OCI-LY1 (cell line): ENCODE measurements around the gene SNED1.

Source experiments
- H2AFZ ChIP-seq: fragments of 200-600 bp; sonication (generic), shearing (Covaris generic); 2 replicates; pipeline ENCODE4 v1.6.0; 2014; ENCODE audit warnings: antibody characterized with exemption, mild to moderate bottlenecking, low read length
- H3F3A ChIP-seq: fragments of 200-600 bp; sonication (generic), shearing (Covaris generic); 2 replicates; pipeline ENCODE4 v1.6.0; 2014; ENCODE audit warnings: mild to moderate bottlenecking, antibody characterized with exemption, low read length, moderate library complexity; ENCODE audit not compliant: insufficient read depth
- H3K27ac ChIP-seq: fragments of 200-600 bp; sonication (generic); 2 replicates; pipeline ENCODE4 v1.5.1; 2014; ENCODE audit warnings: low read length, mixed run types, mild to moderate bottlenecking, low read depth; ENCODE audit not compliant: poor library complexity, severe bottlenecking
- H3K27me3 ChIP-seq: fragments of 200-600 bp; sonication (generic); 2 replicates; pipeline ENCODE4 v1.6.0; 2014; ENCODE audit warnings: antibody characterized with exemption, mild to moderate bottlenecking, low read length, moderate library complexity; ENCODE audit not compliant: insufficient read depth
- H3K36me3 ChIP-seq: fragments of 200-600 bp; sonication (generic); 2 replicates; pipeline ENCODE4 v1.6.1; 2014; ENCODE audit warnings: mild to moderate bottlenecking, antibody characterized with exemption, low read length, moderate library complexity, mixed read lengths; ENCODE audit not compliant: insufficient read depth
- H3K4me1 ChIP-seq: fragments of 200-600 bp; sonication (generic); 2 replicates; pipeline ENCODE4 v1.5.1; 2014; ENCODE audit warnings: mild to moderate bottlenecking, low read length, moderate library complexity; ENCODE audit not compliant: insufficient read depth, severe bottlenecking
- H3K4me2 ChIP-seq: fragments of 200-600 bp; sonication (generic), shearing (Covaris generic); 2 replicates; pipeline ENCODE4 v1.6.1; 2014; ENCODE audit warnings: low read length
- H3K4me3 ChIP-seq: fragments of 200-600 bp; sonication (generic); 2 replicates; pipeline ENCODE4 v1.5.1; 2014; ENCODE audit warnings: low read length, low read depth, mild to moderate bottlenecking, mixed read lengths; ENCODE audit not compliant: poor library complexity, severe bottlenecking
- H3K79me2 ChIP-seq: fragments of 200-600 bp; shearing (Covaris generic); 2 replicates; pipeline ENCODE4 v1.6.1; 2016; ENCODE audit warnings: mixed run types, low read length, mixed read lengths; ENCODE audit not compliant: insufficient read depth
- H3K9ac ChIP-seq: fragments of 200-600 bp; sonication (generic), shearing (Covaris generic); 2 replicates; pipeline ENCODE4 v1.6.1; 2014; ENCODE audit warnings: mild to moderate bottlenecking, low read length, mixed read lengths
- H3K9me2 ChIP-seq: fragments of 200-600 bp; sonication (generic), shearing (Covaris generic); 2 replicates; pipeline ENCODE4 v1.6.1; 2014; ENCODE audit warnings: low read depth, mild to moderate bottlenecking, low read length, mixed read lengths
- H3K9me3 ChIP-seq: fragments of 200-600 bp; shearing (Covaris generic); 2 replicates; pipeline ENCODE4 v1.6.1; 2014; ENCODE audit warnings: low read length, mixed read lengths
- H4K20me1 ChIP-seq: fragments of 200-600 bp; sonication (generic), shearing (Covaris generic); 2 replicates; pipeline ENCODE4 v1.6.0; 2016; ENCODE audit warnings: mild to moderate bottlenecking, low read length; ENCODE audit not compliant: insufficient read depth
- CTCF ChIP-seq: fragments of 200-600 bp; sonication (generic), shearing (Covaris generic); IDR thresholded peaks from 2 replicates; pipeline ENCODE4 v1.5.1; 2017; ENCODE audit warnings: mild to moderate bottlenecking, antibody characterized with exemption, low read length, moderate library complexity, mixed read lengths
- EZH2 ChIP-seq: fragments of 200-600 bp; sonication (generic), shearing (Covaris generic); IDR thresholded peaks from 2 replicates; pipeline ENCODE4 v1.8.0; 2017; ENCODE audit warnings: borderline replicate concordance, mixed run types, mild to moderate bottlenecking, antibody characterized with exemption, low read length, moderate library complexity, mixed read lengths

The SNED1 gene

GRCh38 chr2:241138471-241138870 lies 140.1 kb downstream of the SNED1 start:
- Histone ChIP-seq H3K4me2 (no peak overlapping the region), H3K27ac (no peak overlapping the region), H3K4me3 (no peak overlapping the region), H3K36me3 (peaks cover 71% of the 10 kb centered on the region), H4K20me1 (no peaks in the 10 kb centered on the region), H2AFZ (no peak overlapping the region), H3F3A (no peaks in the 10 kb centered on the region), H3K4me1 (no peaks in the 10 kb centered on the region), H3K79me2 (no peaks in the 10 kb centered on the region), H3K9me3 (no peaks in the 10 kb centered on the region), H3K27me3 (no peaks in the 10 kb centered on the region), H3K9me2 (no peaks in the 10 kb centered on the region), H3K9ac (no peak overlapping the region)
- no peak for TF ChIP-seq EZH2
- no peak for TF ChIP-seq CTCF

- H3K27ac ChIP-seq: no peak overlapping the region
- H3K27me3 ChIP-seq: no peaks in the 10 kb centered on the region
- no peak overlapping the region for H2AFZ ChIP-seq
- H3K9me2 ChIP-seq: no peaks in the 10 kb centered on the region
- H3K79me2 ChIP-seq: no peaks in the 10 kb centered on the region
- no peaks in the 10 kb centered on the region for H3F3A ChIP-seq
- H3K9ac ChIP-seq: no peak overlapping the region
- TF ChIP-seq CTCF (no peak), EZH2 (no peak)
- H3K4me2 ChIP-seq: no peak overlapping the region
- H3K36me3 ChIP-seq: peaks cover 73% of the 10 kb centered on the region
- H3K4me3 ChIP-seq: no peak overlapping the region
- no peaks in the 10 kb centered on the region for H3K9me3 ChIP-seq
- H3K4me1 ChIP-seq: no peaks in the 10 kb centered on the region
- H4K20me1 ChIP-seq: no peaks in the 10 kb centered on the region
Observed at GRCh38 chr2:241139531-241140444, 141.4 kb downstream of the SNED1 start.

- Histone ChIP-seq H3K4me2 (no peak overlapping the region), H3K36me3 (peaks cover 67% of the 10 kb centered on the region), H3K27me3 (no peaks in the 10 kb centered on the region), H3K9me2 (no peaks in the 10 kb centered on the region), H3K27ac (no peak overlapping the region), H2AFZ (no peak overlapping the region), H4K20me1 (no peaks in the 10 kb centered on the region), H3K9ac (no peak overlapping the region), H3K4me1 (no peaks in the 10 kb centered on the region), H3K79me2 (no peaks in the 10 kb centered on the region), H3K9me3 (no peaks in the 10 kb centered on the region), H3F3A (no peaks in the 10 kb centered on the region), H3K4me3 (no peak overlapping the region)
- TF ChIP-seq EZH2 (no peak), CTCF (no peak)
Observed at GRCh38 chr2:241140445-241140840, 142.0 kb downstream of the SNED1 start.
